Karpas-422 (cell line): ENCODE data around the gene UBA3. TPM values are rescaled to one million over a fixed set of nuclear protein-coding genes. Genes with fewer than 3 reads are reported as not detected.
A peak's percentile ranks its signal among the peaks of the same experiment; 100 is the strongest.

Experiments used
- DNase-seq: peaks from one replicate; pipeline ENCODE4 v3.0.0-alpha.2; 2015
- H2AFZ ChIP-seq: fragments of 200-600 bp; sonication (generic); 2 replicates; pipeline ENCODE4 v1.6.1; 2014; ENCODE audit warnings: antibody characterized with exemption, low read length, mixed read lengths
- H3K27ac ChIP-seq: fragments of 200-600 bp; sonication (generic); 2 replicates; pipeline ENCODE4 v1.5.1; 2014; ENCODE audit warnings: mild to moderate bottlenecking, low read length, moderate library complexity
- H3K27me3 ChIP-seq: fragments of 200-600 bp; sonication (generic); 2 replicates; pipeline ENCODE4 v1.6.1; 2014; ENCODE audit warnings: low read length, mixed read lengths
- H3K36me3 ChIP-seq: fragments of 200-600 bp; sonication (generic); 2 replicates; pipeline ENCODE4 v1.6.1; 2014; ENCODE audit warnings: low read length, mixed read lengths; ENCODE audit not compliant: insufficient read depth
- H3K4me1 ChIP-seq: fragments of 200-600 bp; sonication (generic); 2 replicates; pipeline ENCODE4 v1.6.1; 2014; ENCODE audit warnings: mild to moderate bottlenecking, low read length, mixed read lengths
- H3K4me2 ChIP-seq: fragments of 200-600 bp; sonication (generic); 2 replicates; pipeline ENCODE4 v1.6.1; 2014; ENCODE audit warnings: low read length, low read depth, mild to moderate bottlenecking; ENCODE audit not compliant: poor library complexity, severe bottlenecking
- H3K4me3 ChIP-seq: fragments of 200-600 bp; sonication (generic); 2 replicates; pipeline ENCODE4 v1.5.1; 2014; ENCODE audit warnings: mild to moderate bottlenecking, antibody characterized with exemption, low read length, mixed read lengths
- H3K79me2 ChIP-seq: fragments of 200-600 bp; sonication (generic); 2 replicates; pipeline ENCODE4 v1.6.1; 2014; ENCODE audit warnings: mild to moderate bottlenecking, low read length, mixed read lengths
- H3K9ac ChIP-seq: fragments of 200-600 bp; sonication (generic); 2 replicates; pipeline ENCODE4 v1.6.0; 2014; ENCODE audit warnings: low read length
- H3K9me2 ChIP-seq: fragments of 200-600 bp; sonication (generic), shearing (Covaris generic); replicated peaks from 2 replicates; pipeline ENCODE4 v1.6.0; 2014; ENCODE audit warnings: mild to moderate bottlenecking, low read length, moderate library complexity; ENCODE audit not compliant: insufficient read depth
- H3K9me3 ChIP-seq: fragments of 300-700, 200-600 bp; sonication (generic); 2 replicates; pipeline ENCODE4 v1.6.1; 2014; ENCODE audit warnings: low read length, mixed read lengths
- H4K20me1 ChIP-seq: fragments of 200-600 bp; sonication (generic); 2 replicates; pipeline ENCODE4 v1.6.1; 2014; ENCODE audit warnings: mild to moderate bottlenecking, antibody characterized with exemption, low read length, low read depth; ENCODE audit not compliant: insufficient read depth
- total RNA-seq: library from RNA; depleted of rRNA; stranded (reverse); fragments of >200 nt; shearing (Covaris generic); gene quantifications from 2 replicates; pipeline ENCODE4 v1.2.3, GENCODE V29; 2014; ENCODE audit warnings: low replicate concordance

The UBA3 gene
- total RNA-seq, 1 experiment from 2014 or later, result 83.2 TPM

GRCh38 chr3:69052472-69052898, 27.7 kb downstream of the UBA3 start:
- no peaks in the 10 kb centered on the region for H3K27me3 ChIP-seq
- peaks cover 43% of the 10 kb centered on the region for H3K79me2 ChIP-seq
- H3K4me3 ChIP-seq, result peak overlapping the region; percentile 84
- H3K36me3 ChIP-seq, result peaks cover 43% of the 10 kb centered on the region
- peak overlapping the region; percentile 81 for H3K9ac ChIP-seq
- DNase-seq, result no peak
- H3K27ac ChIP-seq, result peak overlapping the region; percentile 51
- H3K9me3 ChIP-seq, result no peaks in the 10 kb centered on the region
- peak overlapping the region; percentile 80 for H3K4me2 ChIP-seq
- peak overlapping the region; percentile 55; the same call in 1 of the 2 replicates for H2AFZ ChIP-seq
- peaks cover 22% of the 10 kb centered on the region for H3K4me1 ChIP-seq
- no peaks in the 10 kb centered on the region for H4K20me1 ChIP-seq
- H3K9me2 ChIP-seq, result no peaks in the 10 kb centered on the region

DNA sequence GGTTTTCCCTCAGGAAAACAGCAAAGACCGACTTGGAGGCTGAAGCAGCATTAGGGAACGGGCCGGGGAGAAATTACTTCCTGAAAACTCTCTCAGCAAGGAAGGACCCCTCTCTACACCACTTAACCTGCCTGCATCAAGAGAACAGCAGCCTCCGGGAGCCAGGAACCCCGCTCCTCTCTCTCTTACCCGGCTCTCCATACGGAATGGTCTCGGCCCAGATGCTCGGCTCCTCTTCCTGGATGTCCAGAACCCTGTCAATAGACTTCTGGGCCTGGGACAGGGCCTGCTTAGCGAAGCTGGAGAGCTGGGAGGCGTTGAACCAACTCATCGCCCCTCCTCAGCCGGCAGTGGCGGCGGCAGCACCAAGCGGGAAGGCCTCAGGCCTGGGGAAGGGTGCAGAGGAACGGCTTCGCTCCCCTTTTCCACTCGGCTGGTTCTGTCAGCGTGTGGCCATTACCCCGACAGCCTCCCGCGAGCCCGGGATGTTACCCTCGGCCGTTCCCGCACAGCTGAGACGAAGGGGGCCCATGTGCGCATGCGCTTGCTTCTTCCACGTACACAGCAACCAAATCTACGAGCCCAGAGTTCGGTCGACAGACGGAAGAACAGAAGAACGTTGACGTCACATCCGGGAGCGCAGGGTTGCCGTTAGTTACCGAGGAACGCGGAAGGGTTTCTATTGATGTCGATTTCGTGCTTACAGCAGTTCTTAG, 28.3 kb downstream of the UBA3 start, which contains the start of gene TMF1:
Gene TMF1, minus strand, starts transcription at position 578 of the 716 bp plus-strand sequence. Its CDS starts 247 bp downstream, at position 331.
- no peaks in the 10 kb centered on the region for H3K9me2 ChIP-seq
- peak within 1 kb of the TSS; percentile 81 for H3K9ac ChIP-seq
- H2AFZ ChIP-seq, result peak within 1 kb of the TSS; percentile 55; the same call in 1 of the 2 replicates
- no peaks in the 10 kb centered on the region for H3K9me3 ChIP-seq
- H3K79me2 ChIP-seq, result peaks cover 48% of the 10 kb centered on the region
- peak within 1 kb of the TSS; percentile 61 for H3K27ac ChIP-seq
- no peaks in the 10 kb centered on the region for H3K27me3 ChIP-seq
- no peaks in the 10 kb centered on the region for H4K20me1 ChIP-seq
- H3K4me2 ChIP-seq, result peak within 1 kb of the TSS; percentile 80
- peak; percentile 100 for DNase-seq
- peak within 1 kb of the TSS; percentile 84 for H3K4me3 ChIP-seq
- peaks cover 22% of the 10 kb centered on the region for H3K4me1 ChIP-seq
- H3K36me3 ChIP-seq, result peaks cover 44% of the 10 kb centered on the region

GRCh38 chr3:69048990-69049389, 31.2 kb downstream of the UBA3 start:
- no peak overlapping the region for H3K4me2 ChIP-seq

DNA sequence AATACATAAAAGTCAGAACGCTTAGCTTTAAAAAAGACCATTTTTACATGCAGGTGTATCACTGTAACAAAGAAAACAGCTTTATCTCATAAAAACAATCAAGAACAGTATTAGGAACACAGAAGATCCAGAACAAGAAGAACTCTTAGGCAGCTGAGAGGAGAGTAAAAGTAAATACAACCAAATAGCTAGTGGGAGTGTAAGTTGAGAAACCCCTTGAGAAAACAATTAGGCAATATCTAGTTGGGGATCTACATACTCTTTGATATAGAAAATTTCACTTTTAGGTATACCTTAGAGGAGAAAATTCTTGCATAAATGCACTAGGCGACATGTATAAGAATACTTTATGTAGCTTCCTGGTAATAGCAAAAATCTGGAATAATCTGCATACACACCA, 35.6 kb downstream of the UBA3 start:
- no peaks in the 10 kb centered on the region for H4K20me1 ChIP-seq
- H3K4me3 ChIP-seq, result no peak overlapping the region
- H3K36me3 ChIP-seq, result peaks cover 42% of the 10 kb centered on the region
- no peak overlapping the region for H2AFZ ChIP-seq
- H3K4me2 ChIP-seq, result no peak overlapping the region
- no peak overlapping the region for H3K27ac ChIP-seq
- H3K9me2 ChIP-seq, result no peaks in the 10 kb centered on the region
- peaks cover 42% of the 10 kb centered on the region for H3K79me2 ChIP-seq
- no peak for DNase-seq
- no peaks in the 10 kb centered on the region for H3K4me1 ChIP-seq
- no peaks in the 10 kb centered on the region for H3K27me3 ChIP-seq
- H3K9me3 ChIP-seq, result no peaks in the 10 kb centered on the region
- no peak overlapping the region for H3K9ac ChIP-seq

More at GRCh38 chr3:69048990-69049389, 31.2 kb downstream of the UBA3 start:
- no peak overlapping the region for H3K27ac ChIP-seq
- no peak overlapping the region for H3K4me3 ChIP-seq
- no peak overlapping the region for H2AFZ ChIP-seq
- H3K79me2 ChIP-seq, result peaks cover 65% of the 10 kb centered on the region
- no peak overlapping the region for H3K9ac ChIP-seq
- peaks cover 35% of the 10 kb centered on the region for H3K36me3 ChIP-seq
- no peaks in the 10 kb centered on the region for H3K27me3 ChIP-seq
- H3K4me1 ChIP-seq, result peaks cover 22% of the 10 kb centered on the region
- H3K9me3 ChIP-seq, result no peaks in the 10 kb centered on the region
- H4K20me1 ChIP-seq, result no peaks in the 10 kb centered on the region
- H3K9me2 ChIP-seq, result no peaks in the 10 kb centered on the region
- no peak for DNase-seq

- peaks cover 53% of the 10 kb centered on the region for H3K36me3 ChIP-seq
Observed at GRCh38 chr3:69033470-69033869, 46.7 kb downstream of the UBA3 start.

DNA sequence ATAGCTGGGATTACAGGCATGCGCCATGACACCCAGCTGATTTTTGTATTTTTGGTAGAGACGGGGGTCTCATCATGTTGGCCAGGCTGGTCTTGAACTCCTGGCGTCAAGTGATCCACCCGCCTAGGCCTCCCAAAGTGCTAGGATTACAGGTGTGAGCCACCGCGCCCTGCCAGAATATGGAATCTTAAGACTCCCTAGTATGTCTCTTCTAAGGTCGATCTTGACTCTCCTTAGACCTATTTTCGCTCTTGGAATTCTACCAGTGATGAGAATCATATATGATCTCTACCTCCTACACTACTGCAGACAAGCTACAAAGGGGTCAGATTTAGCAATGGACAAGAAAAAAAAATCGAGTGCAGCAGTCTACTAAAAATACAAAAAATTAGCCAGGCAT, 47.4 kb downstream of the UBA3 start:
- Histone ChIP-seq H3K4me1 (no peaks in the 10 kb centered on the region), H3K9me2 (no peaks in the 10 kb centered on the region), H3K27ac (no peak overlapping the region), H3K4me2 (no peak overlapping the region), H4K20me1 (no peaks in the 10 kb centered on the region), H3K4me3 (no peak overlapping the region), H3K79me2 (0 out of 2 replicates have a peak, but pooled peaks cover 2% of the 10 kb centered on the region), H3K9me3 (no peaks in the 10 kb centered on the region), H3K27me3 (no peaks in the 10 kb centered on the region), H2AFZ (no peak overlapping the region), H3K9ac (no peak overlapping the region), H3K36me3 (peaks cover 52% of the 10 kb centered on the region)
- no peak for DNase-seq

More at GRCh38 chr3:69033470-69033869, 46.7 kb downstream of the UBA3 start:
- H3K9ac ChIP-seq, result no peak overlapping the region
- no peak overlapping the region for H2AFZ ChIP-seq
- H3K4me2 ChIP-seq, result no peak overlapping the region
- H4K20me1 ChIP-seq, result no peaks in the 10 kb centered on the region
- H3K4me3 ChIP-seq, result no peak overlapping the region
- no peaks in the 10 kb centered on the region for H3K4me1 ChIP-seq
- no peaks in the 10 kb centered on the region for H3K27me3 ChIP-seq
- no peaks in the 10 kb centered on the region for H3K9me3 ChIP-seq
- no peaks in the 10 kb centered on the region for H3K9me2 ChIP-seq
- 0 out of 2 replicates have a peak, but pooled peaks cover 2% of the 10 kb centered on the region for H3K79me2 ChIP-seq
- no peak for DNase-seq
- no peak overlapping the region for H3K27ac ChIP-seq

- peaks cover 57% of the 10 kb centered on the region for H3K36me3 ChIP-seq
- DNase-seq, result no peak
- H3K4me2 ChIP-seq, result no peak overlapping the region
- H3K27ac ChIP-seq, result no peak overlapping the region
- H3K9me3 ChIP-seq, result no peaks in the 10 kb centered on the region
- H3K27me3 ChIP-seq, result no peaks in the 10 kb centered on the region
- no peaks in the 10 kb centered on the region for H4K20me1 ChIP-seq
- H3K4me1 ChIP-seq, result no peaks in the 10 kb centered on the region
- H3K9me2 ChIP-seq, result no peaks in the 10 kb centered on the region
- no peak overlapping the region for H3K9ac ChIP-seq
- H3K79me2 ChIP-seq, result 0 out of 2 replicates have a peak, but pooled peaks cover 2% of the 10 kb centered on the region
- H2AFZ ChIP-seq, result no peak overlapping the region
- no peak overlapping the region for H3K4me3 ChIP-seq
Observed at GRCh38 chr3:69032142-69032541, 48.0 kb downstream of the UBA3 start.

- H3K4me2 ChIP-seq, result no peak overlapping the region
- no peak overlapping the region for H3K4me3 ChIP-seq
- H3K27ac ChIP-seq, result no peak overlapping the region
- no peak overlapping the region for H2AFZ ChIP-seq
- no peaks in the 10 kb centered on the region for H4K20me1 ChIP-seq
- H3K9ac ChIP-seq, result no peak overlapping the region
- H3K4me1 ChIP-seq, result no peaks in the 10 kb centered on the region
- no peaks in the 10 kb centered on the region for H3K9me3 ChIP-seq
- H3K36me3 ChIP-seq, result peaks cover 58% of the 10 kb centered on the region
- H3K27me3 ChIP-seq, result no peaks in the 10 kb centered on the region
- no peak for DNase-seq
- H3K79me2 ChIP-seq, result 0 out of 2 replicates have a peak, but pooled peaks cover 2% of the 10 kb centered on the region
- H3K9me2 ChIP-seq, result no peaks in the 10 kb centered on the region
Observed at GRCh38 chr3:69031635-69032034, 48.5 kb downstream of the UBA3 start.
